Limb (tissue), 2 donors: Measurements from ENCODE around the gene HDAC8.
"Not testable (repeated sequence)": the region's sequence is repeated elsewhere in the genome, so short reads cannot be mapped to it uniquely, and the experiment has no call there.

Source experiments
- DNase-seq, 2 donors: peaks; one replicate each; pipeline ENCODE4 v3.0.0-alpha.2; 2016; ENCODE audit errors: extremely low spot score in 2 of 2

Gene HDAC8

GRCh38 chrX:72572248-72573157 lies at the start of gene HDAC8:
Gene HDAC8, minus strand, starts transcription at chrX:72572843. Its CDS starts 82 bp downstream, at chrX:72572761.
- peak; percentile 65 to 76 for DNase-seq

- DNase-seq: no peak
Observed at GRCh38 chrX:72621625-72622485, 49.2 kb upstream of the HDAC8 start.

GRCh38 chrX:72621163-72621562 lies 48.5 kb upstream of the HDAC8 start:
- no peak for DNase-seq

- no peak for DNase-seq
Observed at GRCh38 chrX:72620550-72621145, 48.0 kb upstream of the HDAC8 start.

- DNase-seq: no peak
Observed at GRCh38 chrX:72609313-72609712, 36.7 kb upstream of the HDAC8 start.

- DNase-seq: no peak
Observed at GRCh38 chrX:72604705-72605104, 32.1 kb upstream of the HDAC8 start.

GRCh38 chrX:72604112-72604511 lies 31.5 kb upstream of the HDAC8 start:
- no peak for DNase-seq

GRCh38 chrX:72591038-72591437 lies 18.4 kb upstream of the HDAC8 start:
- not testable (repeated sequence) for DNase-seq

GRCh38 chrX:72584163-72584562 lies 11.5 kb upstream of the HDAC8 start:
- no peak for DNase-seq

GRCh38 chrX:72576141-72576894 lies 3.7 kb upstream of the HDAC8 start:
- DNase-seq: no peak

GRCh38 chrX:72573158-72573511 lies 492 bp upstream of the HDAC8 start:
- no peak for DNase-seq

- DNase-seq: no peak
Observed at GRCh38 chrX:72569786-72570185, 2.9 kb downstream of the HDAC8 start.

GRCh38 chrX:72568406-72569092 lies 4.1 kb downstream of the HDAC8 start:
- no peak for DNase-seq

- no peak for DNase-seq
Observed at GRCh38 chrX:72566448-72566847, 6.2 kb downstream of the HDAC8 start.

- not testable (repeated sequence) for DNase-seq
Observed at GRCh38 chrX:72559655-72560054, 13.0 kb downstream of the HDAC8 start.

GRCh38 chrX:72554448-72555140 lies 18.0 kb downstream of the HDAC8 start:
- no peak for DNase-seq

GRCh38 chrX:72552443-72552842 lies 20.2 kb downstream of the HDAC8 start:
- DNase-seq: not testable (repeated sequence)

- DNase-seq: no peak
Observed at GRCh38 chrX:72545990-72546389, 26.7 kb downstream of the HDAC8 start.

- DNase-seq: peak in 1 of 2 donors; percentile 38
Observed at GRCh38 chrX:72540318-72540717, 32.3 kb downstream of the HDAC8 start.

- no peak for DNase-seq
Observed at GRCh38 chrX:72539822-72540221, 32.8 kb downstream of the HDAC8 start.
